OCI-LY1 (cell line): Measurements from ENCODE around the gene MKNK1.

Source experiments
- H2AFZ ChIP-seq: fragments of 200-600 bp; sonication (generic), shearing (Covaris generic); 2 replicates; pipeline ENCODE4 v1.6.0; 2014; ENCODE audit warnings: antibody characterized with exemption, mild to moderate bottlenecking, low read length
- H3F3A ChIP-seq: fragments of 200-600 bp; sonication (generic), shearing (Covaris generic); 2 replicates; pipeline ENCODE4 v1.6.0; 2014; ENCODE audit warnings: mild to moderate bottlenecking, antibody characterized with exemption, low read length, moderate library complexity; ENCODE audit not compliant: insufficient read depth
- H3K27ac ChIP-seq: fragments of 200-600 bp; sonication (generic); 2 replicates; pipeline ENCODE4 v1.5.1; 2014; ENCODE audit warnings: low read length, mixed run types, mild to moderate bottlenecking, low read depth; ENCODE audit not compliant: poor library complexity, severe bottlenecking
- H3K27me3 ChIP-seq: fragments of 200-600 bp; sonication (generic); 2 replicates; pipeline ENCODE4 v1.6.0; 2014; ENCODE audit warnings: antibody characterized with exemption, mild to moderate bottlenecking, low read length, moderate library complexity; ENCODE audit not compliant: insufficient read depth
- H3K36me3 ChIP-seq: fragments of 200-600 bp; sonication (generic); 2 replicates; pipeline ENCODE4 v1.6.1; 2014; ENCODE audit warnings: mild to moderate bottlenecking, antibody characterized with exemption, low read length, moderate library complexity, mixed read lengths; ENCODE audit not compliant: insufficient read depth
- H3K4me1 ChIP-seq: fragments of 200-600 bp; sonication (generic); 2 replicates; pipeline ENCODE4 v1.5.1; 2014; ENCODE audit warnings: mild to moderate bottlenecking, low read length, moderate library complexity; ENCODE audit not compliant: insufficient read depth, severe bottlenecking
- H3K4me2 ChIP-seq: fragments of 200-600 bp; sonication (generic), shearing (Covaris generic); 2 replicates; pipeline ENCODE4 v1.6.1; 2014; ENCODE audit warnings: low read length
- H3K4me3 ChIP-seq: fragments of 200-600 bp; sonication (generic); 2 replicates; pipeline ENCODE4 v1.5.1; 2014; ENCODE audit warnings: low read length, low read depth, mild to moderate bottlenecking, mixed read lengths; ENCODE audit not compliant: poor library complexity, severe bottlenecking
- H3K79me2 ChIP-seq: fragments of 200-600 bp; shearing (Covaris generic); 2 replicates; pipeline ENCODE4 v1.6.1; 2016; ENCODE audit warnings: mixed run types, low read length, mixed read lengths; ENCODE audit not compliant: insufficient read depth
- H3K9ac ChIP-seq: fragments of 200-600 bp; sonication (generic), shearing (Covaris generic); 2 replicates; pipeline ENCODE4 v1.6.1; 2014; ENCODE audit warnings: mild to moderate bottlenecking, low read length, mixed read lengths
- H3K9me2 ChIP-seq: fragments of 200-600 bp; sonication (generic), shearing (Covaris generic); 2 replicates; pipeline ENCODE4 v1.6.1; 2014; ENCODE audit warnings: low read depth, mild to moderate bottlenecking, low read length, mixed read lengths
- H3K9me3 ChIP-seq: fragments of 200-600 bp; shearing (Covaris generic); 2 replicates; pipeline ENCODE4 v1.6.1; 2014; ENCODE audit warnings: low read length, mixed read lengths
- H4K20me1 ChIP-seq: fragments of 200-600 bp; sonication (generic), shearing (Covaris generic); 2 replicates; pipeline ENCODE4 v1.6.0; 2016; ENCODE audit warnings: mild to moderate bottlenecking, low read length; ENCODE audit not compliant: insufficient read depth
- CTCF ChIP-seq: fragments of 200-600 bp; sonication (generic), shearing (Covaris generic); IDR thresholded peaks from 2 replicates; pipeline ENCODE4 v1.5.1; 2017; ENCODE audit warnings: mild to moderate bottlenecking, antibody characterized with exemption, low read length, moderate library complexity, mixed read lengths
- EZH2 ChIP-seq: fragments of 200-600 bp; sonication (generic), shearing (Covaris generic); IDR thresholded peaks from 2 replicates; pipeline ENCODE4 v1.8.0; 2017; ENCODE audit warnings: borderline replicate concordance, mixed run types, mild to moderate bottlenecking, antibody characterized with exemption, low read length, moderate library complexity, mixed read lengths

MKNK1 gene

DNA sequence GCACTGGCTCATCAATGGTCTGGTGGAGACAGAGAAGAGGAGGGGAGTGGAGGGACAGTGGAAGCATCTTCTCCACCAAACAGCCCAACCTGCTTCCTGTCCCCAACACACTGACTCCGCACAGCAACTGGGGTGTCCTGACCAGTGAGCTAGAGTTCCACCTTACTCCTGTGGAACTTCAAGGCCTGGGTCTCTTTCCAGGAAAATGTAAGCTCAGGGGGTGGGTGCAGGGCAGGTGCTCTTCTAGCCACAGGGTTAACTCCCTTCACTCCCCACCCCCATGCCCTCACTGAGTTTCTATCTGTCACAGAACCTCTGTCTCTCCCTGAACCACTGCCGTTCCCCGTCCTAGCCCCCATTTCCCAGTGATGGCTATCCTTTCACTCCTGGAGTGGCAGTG is 11.7 kb upstream of the MKNK1 start:
- peak overlapping the region; percentile 79 for H3K9ac ChIP-seq
- TF ChIP-seq CTCF (no peak), EZH2 (no peak)
- H2AFZ ChIP-seq = no peak overlapping the region
- peak overlapping the region; percentile 81 for H3K4me3 ChIP-seq
- no peaks in the 10 kb centered on the region for H3K36me3 ChIP-seq
- H3F3A ChIP-seq = no peaks in the 10 kb centered on the region
- H3K79me2 ChIP-seq = no peaks in the 10 kb centered on the region
- no peaks in the 10 kb centered on the region for H4K20me1 ChIP-seq
- H3K4me2 ChIP-seq = peak overlapping the region; percentile 70
- H3K4me1 ChIP-seq = peaks cover 6% of the 10 kb centered on the region
- H3K27me3 ChIP-seq = no peaks in the 10 kb centered on the region
- H3K27ac ChIP-seq = no peak overlapping the region
- no peaks in the 10 kb centered on the region for H3K9me2 ChIP-seq
- H3K9me3 ChIP-seq = no peaks in the 10 kb centered on the region

- Histone ChIP-seq H3K9me2 (no peaks in the 10 kb centered on the region), H3K4me2 (no peak overlapping the region), H3K27ac (no peak overlapping the region), H3K36me3 (no peaks in the 10 kb centered on the region), H3K9ac (no peak overlapping the region), H3K4me3 (no peak overlapping the region), H3K9me3 (no peaks in the 10 kb centered on the region), H3K4me1 (peaks cover 6% of the 10 kb centered on the region), H3F3A (no peaks in the 10 kb centered on the region), H2AFZ (no peak overlapping the region), H4K20me1 (no peaks in the 10 kb centered on the region), H3K27me3 (no peaks in the 10 kb centered on the region), H3K79me2 (no peaks in the 10 kb centered on the region)
- TF ChIP-seq EZH2 = no peak
- TF ChIP-seq CTCF = no peak
Observed at GRCh38 chr1:46615088-46615487, 11.0 kb upstream of the MKNK1 start.

GRCh38 chr1:46614604-46614984 is 10.5 kb upstream of the MKNK1 start:
- Histone ChIP-seq H3K9me3 (no peaks in the 10 kb centered on the region), H3K9me2 (no peaks in the 10 kb centered on the region), H2AFZ (no peak overlapping the region), H3K9ac (no peak overlapping the region), H3K4me1 (peaks cover 6% of the 10 kb centered on the region), H3K27me3 (no peaks in the 10 kb centered on the region), H4K20me1 (no peaks in the 10 kb centered on the region), H3F3A (no peaks in the 10 kb centered on the region), H3K4me2 (no peak overlapping the region), H3K27ac (no peak overlapping the region), H3K36me3 (no peaks in the 10 kb centered on the region), H3K79me2 (no peaks in the 10 kb centered on the region), H3K4me3 (no peak overlapping the region)
- TF ChIP-seq EZH2 = no peak
- no peak for TF ChIP-seq CTCF
